ENCODE data around the gene NYAP2.

The NYAP2 gene

DNA sequence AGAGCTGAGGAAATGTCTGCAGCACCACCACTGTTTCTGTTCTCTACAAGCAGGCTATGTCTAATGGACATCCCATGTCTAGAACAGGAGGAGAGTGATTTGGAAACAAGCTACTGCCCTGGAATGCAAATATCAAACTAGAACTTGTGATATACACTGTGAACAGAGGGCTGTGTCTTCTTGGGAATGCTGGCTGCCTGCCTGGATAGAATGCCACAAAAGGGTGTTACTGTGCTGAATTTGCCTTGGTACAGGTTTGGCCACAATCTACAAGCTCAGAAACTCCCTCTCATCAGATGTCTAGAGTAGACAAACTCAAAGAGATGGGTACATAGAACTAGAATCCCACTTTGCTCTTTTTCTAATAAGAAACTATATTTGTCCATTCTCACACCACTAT is 170.5 kb downstream of the NYAP2 start:
- DNase-seq: no peak

DNA sequence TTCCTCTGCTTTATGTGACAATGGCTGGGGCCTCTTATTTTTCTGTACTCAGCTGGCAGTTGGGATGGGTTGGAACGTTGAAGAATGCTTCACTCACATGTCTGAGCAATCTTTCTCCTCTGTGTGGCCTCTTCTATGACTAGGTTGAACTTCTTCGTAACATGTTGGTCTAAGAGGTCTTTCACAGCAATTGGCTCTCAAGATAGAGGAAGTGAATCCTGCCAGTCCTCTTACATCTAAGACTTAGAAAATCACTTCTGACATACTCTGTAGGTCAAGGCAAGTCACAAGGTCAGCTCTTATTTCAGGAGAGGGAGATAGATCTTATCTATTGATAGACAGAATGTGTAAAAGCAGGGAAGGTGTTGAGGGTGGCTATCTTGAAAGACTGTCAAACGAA is 174.1 kb downstream of the NYAP2 start:
- DNase-seq: no peak

DNA sequence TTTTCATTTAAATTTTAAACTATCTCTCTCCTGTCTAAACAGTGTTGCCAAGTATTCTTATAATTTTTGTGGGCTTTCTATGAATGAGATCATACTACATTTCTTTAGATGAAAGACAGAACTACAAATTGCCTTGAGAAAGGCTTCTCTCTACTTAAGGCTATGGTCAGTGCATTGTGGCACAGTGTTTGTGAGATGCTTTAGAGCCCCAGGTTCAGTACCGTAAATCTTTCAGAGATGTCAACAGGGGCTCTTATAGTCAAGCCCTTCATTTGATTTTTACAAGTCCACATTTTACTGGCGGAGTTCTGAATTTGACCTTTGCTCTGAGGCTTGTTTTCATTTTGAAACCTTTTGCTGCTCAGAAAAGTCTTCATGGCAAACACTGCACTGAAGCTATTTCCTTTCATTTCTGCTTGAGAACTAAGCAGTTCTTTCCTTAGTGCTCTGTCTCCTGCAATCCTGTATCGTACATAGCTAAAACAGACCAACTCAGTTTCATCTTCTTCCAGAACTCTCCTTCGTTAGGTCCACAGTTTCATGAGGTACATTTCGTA is 175.2 kb downstream of the NYAP2 start:
- DNase-seq: no peak

DNA sequence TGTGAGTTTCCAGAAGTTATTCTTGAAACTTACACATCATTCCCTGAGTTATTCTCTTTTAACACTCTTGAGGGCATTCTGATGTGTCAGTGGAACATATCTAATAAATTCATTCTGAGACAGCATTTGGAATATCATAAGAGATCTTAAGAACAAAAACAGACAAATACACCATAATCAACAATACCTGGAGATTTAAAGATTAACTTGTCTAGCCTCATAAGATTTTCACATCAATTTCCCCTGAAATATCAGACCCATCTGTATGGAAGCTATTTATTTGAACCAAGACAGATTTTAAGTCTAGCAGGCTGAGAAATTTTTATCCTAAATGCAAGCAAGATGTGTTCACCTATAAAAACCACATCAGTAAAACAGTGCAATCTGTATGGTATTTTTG is 181.6 kb downstream of the NYAP2 start:
- no peak for DNase-seq

DNA sequence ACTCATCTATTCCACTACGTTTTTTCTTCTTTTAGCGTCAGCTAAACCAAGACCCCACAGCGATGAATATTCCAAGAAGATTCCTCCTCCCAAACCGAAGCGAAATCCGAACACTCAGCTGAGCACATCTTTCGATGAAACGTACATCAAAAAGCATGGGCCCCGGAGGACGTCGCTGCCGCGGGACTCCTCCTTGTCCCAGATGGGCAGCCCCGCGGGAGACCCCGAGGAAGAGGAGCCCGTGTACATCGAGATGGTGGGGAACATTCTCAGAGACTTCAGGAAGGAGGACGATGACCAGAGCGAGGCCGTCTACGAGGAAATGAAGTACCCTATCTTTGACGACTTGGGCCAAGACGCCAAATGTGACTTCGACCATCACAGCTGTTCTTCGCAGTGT is 182.4 kb downstream of the NYAP2 start:
- DNase-seq: no peak

DNA sequence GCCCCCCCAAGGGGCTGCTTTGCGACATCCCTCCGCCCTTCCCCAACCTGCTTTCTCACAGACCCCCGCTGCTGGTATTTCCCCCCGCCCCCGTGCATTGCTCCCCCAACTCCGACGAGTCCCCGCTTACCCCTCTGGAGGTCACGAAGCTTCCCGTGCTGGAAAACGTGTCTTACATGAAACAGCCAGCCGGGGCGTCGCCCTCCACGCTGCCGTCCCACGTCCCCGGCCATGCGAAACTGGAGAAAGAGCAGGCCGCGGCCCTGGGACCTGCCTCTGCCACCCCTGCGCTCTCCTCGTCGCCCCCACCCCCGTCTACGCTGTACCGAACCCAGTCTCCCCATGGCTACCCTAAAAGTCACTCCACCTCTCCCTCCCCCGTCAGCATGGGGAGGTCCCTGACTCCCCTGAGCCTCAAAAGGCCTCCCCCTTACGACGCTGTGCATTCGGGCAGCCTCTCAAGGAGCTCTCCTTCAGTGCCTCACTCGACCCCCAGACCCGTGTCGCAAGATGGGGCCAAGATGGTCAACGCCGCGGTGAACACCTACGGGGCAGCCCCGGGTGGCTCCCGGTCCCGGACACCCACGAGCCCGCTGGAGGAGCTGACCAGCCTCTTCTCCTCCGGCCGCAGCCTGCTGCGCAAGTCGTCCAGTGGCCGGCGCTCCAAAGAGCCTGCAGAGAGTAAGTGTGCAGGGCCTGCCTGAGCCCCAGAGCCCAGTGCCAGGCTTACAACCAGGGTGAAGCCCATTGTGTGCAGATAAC is 183.0 kb downstream of the NYAP2 start:
- no peak for DNase-seq

DNA sequence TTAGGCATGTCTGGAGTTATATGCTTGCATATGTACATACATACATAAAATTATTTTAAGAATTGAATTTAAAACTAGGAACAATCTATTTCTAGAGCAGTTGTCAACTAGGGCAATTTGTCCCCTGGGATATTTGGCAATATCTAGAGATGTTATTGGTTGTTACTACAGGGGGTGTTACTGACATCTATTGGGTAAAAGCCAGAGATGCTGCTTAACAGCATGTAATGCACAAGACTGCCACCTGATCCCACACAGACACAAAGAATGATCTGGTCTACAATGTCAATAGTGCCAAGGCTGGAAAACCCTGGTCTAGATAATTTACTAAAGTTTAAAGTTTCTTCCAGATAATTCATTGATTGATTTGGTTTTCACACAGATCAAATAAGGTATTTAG is 185.3 kb downstream of the NYAP2 start:
- DNase-seq: no peak

DNA sequence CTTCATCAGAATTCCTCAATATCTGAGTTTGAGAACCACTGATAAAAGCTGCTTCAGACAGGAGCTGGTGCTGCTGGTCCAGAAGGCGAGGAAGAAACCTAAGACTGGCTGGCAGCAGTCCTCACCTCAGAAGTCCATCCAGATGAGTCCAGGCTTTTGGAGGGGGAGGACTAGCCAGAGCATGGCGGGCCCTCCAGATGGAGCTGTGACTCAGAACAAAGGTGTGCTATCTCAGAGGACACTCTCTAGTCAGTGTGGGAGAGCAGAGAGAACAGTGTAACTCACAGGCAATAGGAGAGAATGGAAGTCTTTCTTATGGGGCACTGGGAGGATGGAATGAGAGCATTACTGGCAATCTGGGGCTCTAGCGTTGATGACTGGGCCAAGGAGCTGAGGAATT is 191.4 kb downstream of the NYAP2 start:
- no peak for DNase-seq

DNA sequence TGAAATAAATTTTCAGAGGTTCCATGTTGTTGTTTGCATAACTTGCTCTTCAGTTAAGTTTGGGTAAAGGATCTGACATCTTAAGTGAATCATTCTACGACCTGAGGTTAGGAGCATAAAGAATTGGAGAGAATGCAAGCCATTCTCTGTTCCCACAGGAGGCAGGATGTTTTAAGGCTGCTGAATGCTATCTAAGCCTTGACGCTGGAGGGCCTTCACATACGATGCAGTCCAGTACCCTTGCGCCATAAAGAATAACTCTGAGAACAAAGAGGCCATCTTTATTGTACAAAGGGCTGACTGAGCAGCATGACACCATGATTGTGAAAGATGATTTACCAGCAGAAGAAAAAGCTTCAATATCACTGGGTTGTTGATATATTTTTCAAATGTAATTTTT is 198.4 kb downstream of the NYAP2 start:
- DNase-seq: no peak

DNA sequence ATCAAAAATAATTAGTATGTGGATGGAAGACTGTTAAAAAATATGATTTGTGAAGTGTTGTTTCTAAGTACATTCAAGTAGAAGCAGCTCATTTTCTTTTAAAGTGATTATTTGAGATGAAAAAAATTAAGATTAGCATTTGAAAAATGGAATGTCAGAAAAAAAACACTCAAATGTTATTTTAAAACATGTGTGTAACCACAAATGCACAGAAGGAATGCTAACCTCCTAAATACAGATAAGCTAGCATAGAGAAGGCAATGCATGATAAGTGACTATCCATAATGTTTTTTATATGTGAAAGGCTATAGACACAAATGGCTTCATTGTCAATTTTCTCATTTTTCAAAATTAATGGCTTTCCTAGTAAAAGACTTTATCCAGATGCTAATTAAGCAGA is 198.9 kb downstream of the NYAP2 start:
- DNase-seq: no peak

DNA sequence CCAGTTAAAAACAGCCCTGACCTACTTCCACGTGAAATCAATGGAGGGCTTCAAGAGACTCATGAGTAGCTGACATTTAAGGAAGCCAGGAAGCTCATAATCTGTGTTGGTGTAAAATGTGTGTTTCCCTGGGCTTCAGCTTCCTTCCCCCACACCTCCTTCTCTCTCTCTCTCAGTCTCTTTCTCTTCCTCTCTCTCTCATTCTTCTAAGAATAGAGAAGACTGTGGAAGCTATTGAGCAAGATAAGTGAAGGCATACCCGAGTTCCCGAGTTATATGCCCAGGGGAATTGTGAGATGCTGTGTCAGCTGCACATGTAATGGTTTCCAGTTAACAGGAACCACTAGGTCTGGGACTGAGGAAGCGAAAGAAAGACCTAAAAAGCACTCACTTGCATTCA is 199.4 kb downstream of the NYAP2 start:
- DNase-seq: no peak

DNA sequence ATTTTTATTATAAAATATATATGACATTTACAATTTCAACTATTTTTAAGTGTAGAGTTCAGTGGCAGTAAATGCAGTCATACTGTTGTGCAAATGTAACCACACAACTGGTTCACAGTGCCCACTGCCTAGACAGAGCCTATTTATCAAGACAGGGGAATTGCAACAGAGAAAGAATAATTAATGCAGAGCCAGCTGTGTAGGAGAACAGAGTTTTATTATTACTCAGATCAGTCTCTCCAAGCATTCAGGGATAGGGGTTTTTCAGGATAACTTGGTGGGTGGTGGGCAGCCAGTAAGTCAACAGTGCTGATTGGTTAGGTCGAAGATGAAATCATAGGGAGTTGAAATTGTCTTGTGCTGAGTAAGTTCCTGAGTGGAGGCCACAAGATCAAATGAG is 200.3 kb downstream of the NYAP2 start:
- DNase-seq: no peak

DNA sequence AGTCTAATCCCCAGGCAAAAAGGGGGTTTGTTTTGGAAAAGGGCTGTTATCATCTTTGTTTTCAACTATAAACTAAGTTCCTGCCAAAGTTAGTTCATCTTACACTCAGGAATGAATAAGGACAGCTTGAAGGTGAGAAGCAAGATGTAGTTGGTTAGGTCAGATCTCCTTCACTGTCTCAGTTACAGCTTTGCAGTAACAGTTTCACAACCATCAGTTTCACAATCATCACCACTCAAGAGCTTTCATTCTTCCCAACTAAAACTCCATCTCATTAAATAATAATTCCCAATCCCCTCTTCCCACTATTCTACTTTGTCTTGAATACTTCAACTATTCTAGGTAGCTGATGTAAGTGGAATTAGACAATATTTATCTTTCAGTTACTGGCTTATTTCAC is 200.9 kb downstream of the NYAP2 start:
- no peak for DNase-seq

DNA sequence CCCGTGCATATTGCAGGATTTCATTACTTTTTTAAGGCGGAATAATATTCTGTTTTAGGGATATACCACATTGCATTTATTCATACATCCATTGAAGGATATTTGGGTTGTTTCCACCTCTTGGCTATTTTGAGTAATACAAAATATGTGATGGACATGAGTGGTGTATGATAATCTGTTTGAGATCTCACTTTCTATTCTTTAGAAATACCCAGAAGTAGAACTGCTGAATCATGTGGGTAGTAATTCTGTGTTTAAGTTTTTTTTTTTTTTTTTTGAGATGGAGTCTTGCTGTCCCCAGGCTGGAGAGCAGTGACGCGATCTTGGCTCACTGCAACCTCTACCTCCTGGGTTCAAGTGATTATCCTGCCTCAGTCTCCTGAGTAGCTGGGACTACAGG is 201.4 kb downstream of the NYAP2 start:
- no peak for DNase-seq

DNA sequence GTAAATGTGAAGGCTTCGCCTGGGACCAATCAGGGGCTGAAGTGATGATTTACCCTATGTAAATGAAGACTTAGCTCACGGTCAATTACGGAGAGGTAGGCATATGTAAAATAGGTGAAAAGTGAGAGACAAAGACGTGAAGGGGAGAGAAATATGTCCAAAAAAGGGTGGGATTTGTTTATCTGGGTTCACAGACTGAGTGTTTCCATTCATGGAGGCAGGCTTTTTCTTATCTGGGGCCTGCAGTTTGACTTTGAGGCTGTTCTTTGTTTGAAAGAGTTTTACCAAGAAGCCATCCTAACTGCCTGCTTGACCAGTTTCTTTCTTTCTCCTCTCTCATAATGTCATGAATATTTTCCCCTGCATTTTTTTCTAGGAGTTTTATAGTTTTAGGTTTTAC is 202.7 kb downstream of the NYAP2 start:
- no peak for DNase-seq

DNA sequence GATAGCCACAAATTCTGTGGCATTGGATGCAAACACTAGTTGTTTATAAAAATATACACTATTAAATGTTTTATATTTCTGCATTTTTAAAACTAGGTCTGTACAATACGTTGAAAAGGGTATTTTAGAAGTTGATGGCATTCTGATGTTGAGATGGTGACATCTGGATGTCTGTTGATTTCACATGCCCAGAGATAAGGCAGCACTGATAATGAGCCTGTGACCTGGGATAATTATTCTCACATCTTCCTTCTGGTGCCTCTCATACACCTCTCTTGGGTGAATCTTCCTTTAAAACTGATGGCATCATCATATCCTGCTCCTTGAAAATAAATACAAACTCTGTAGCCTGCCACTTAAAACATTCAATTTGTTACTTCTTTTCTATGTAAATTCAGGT is 208.6 kb downstream of the NYAP2 start:
- DNase-seq: no peak

DNA sequence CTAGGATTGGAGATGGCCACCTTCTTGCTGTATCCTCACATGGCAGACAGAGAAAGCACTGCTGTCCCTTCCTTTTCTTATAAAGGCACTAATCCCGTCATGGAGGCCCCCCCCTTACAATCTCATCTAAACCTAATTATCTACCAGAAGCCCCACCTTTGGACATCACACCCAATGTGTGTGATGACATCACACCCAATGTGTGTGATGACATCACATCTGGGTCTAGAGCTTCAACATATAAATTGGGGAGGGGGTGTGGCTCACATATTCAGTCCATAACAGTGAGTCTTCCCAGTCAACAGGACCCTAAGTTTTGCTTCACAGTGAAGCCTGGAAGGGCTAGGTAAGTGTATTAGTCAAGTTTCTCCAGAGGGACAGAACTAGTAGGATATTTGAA is 213.1 kb downstream of the NYAP2 start:
- no peak for DNase-seq

DNA sequence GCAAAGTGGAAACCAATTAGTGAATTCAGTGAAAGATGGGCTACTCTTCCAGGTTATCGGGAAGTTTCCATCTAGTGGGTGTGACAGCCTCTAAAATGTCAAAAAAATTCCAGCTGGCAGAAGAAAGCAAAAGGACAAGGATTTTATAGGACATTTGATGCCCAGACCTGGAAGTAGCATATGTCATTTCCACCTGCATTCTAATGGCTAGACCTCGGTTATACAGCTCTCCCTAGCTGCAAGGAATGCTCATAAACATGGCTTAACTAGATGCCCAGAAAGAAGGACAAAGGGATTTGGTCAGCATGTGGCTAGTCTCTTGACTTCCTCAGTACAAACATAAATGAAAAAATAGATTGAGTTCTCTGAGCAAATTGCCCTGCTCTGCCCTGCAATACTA is 215.4 kb downstream of the NYAP2 start:
- no peak for DNase-seq

DNA sequence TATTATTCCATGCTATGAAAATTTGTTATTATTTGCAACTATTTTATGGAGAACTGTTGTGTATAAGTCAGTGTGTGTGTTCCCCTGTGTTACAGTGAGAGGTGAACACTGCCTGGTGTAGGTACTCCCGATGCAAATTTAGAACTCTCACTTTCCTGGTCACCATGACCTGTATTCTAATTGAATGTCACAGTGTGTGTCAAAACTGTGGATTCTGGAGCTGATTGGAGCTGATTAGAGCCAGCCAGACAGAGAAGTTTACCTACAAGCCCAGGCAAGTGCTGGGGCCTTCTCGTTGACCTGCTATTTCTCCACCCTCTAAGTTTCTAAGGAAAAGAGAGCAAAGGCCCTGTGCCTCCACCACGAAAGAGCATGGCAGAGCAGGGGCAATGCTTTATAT is 216.0 kb downstream of the NYAP2 start:
- no peak for DNase-seq

DNA sequence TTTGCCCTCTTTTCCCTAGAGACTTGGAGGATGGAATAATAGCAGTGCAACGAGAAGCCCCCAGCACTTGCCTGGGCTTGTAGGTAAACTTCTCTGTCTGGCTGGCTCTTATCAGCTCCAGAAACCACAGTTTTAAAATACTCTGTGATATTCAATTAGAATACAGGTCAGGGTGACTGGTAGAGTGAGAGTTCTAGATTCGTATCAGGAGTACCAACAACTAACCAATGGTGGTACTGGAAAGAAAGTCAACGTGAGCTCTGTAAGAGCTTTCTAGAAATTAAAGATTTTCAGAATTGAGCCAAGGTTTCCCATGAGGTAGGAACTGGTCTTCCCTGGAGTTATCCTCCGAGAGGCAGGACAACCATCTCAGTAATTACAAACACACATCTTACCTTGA is 216.9 kb downstream of the NYAP2 start:
- no peak for DNase-seq

DNA sequence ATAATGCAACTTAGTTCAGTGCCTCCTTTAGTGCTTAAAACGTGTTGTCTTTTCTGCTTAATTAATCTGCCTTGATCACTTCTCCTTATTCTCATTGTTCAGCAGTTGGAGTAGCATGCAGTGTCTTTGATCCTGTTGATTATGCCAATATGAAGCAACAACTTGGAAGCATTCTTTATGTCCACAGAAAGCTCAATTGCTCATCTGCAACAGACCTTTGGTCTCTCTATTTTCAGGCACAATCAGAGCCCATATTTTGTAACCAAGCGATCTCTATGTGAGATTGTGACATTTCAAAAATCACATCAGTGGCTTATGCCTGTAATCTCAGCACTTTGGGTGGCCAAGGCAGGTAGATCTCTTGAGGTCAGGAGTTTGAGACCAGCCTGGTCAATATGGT is 217.3 kb downstream of the NYAP2 start:
- DNase-seq: no peak

DNA sequence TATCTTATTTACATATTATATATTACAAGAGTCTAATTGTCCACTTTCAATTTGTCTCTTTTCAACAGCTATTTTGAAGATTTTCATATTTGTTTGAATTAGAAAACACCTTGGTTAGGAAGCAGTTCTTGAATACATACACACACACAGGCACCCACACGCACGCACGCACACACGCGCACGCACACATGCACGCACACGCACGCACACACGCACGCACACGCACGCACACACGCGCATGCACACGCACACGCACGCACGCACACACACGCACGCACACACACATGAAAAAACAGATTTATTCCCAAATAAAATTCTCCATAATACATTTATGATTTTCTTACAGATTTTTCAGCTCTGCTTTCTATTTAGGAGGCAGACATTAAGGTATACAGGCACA is 220.7 kb downstream of the NYAP2 start:
- DNase-seq: no peak

DNA sequence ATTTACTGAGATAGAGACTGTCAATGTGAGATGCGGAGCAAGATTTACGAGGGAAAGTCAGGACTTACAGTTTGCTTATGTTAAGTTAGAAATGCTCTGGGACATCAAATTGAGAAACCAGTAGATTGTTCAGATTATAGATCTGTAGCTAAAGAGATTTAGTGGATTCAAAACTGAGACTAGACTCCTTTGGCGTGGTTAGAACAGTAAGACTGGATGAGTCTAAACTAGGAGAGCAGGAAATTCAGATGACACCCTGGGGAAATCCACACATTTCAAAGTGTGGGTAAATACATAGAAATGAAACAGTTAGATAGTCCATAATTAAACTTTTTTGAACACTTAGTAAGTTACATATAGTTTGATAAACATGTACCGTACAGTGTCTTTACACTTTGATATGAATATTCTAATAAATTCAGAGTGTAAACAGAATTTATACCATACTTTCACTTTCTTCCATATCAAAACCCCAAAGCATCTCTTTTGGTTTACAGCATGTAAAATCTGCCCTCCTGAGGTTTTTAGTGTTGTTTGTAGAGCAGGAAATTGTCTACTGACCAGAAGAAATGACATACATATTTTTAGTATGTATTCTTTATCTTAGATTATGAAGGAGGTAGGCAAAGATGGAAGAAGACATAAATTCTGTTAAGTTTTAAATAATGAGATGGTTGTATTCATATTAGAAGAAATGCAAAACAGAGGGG is 231.5 kb downstream of the NYAP2 start:
- no peak for DNase-seq

DNA sequence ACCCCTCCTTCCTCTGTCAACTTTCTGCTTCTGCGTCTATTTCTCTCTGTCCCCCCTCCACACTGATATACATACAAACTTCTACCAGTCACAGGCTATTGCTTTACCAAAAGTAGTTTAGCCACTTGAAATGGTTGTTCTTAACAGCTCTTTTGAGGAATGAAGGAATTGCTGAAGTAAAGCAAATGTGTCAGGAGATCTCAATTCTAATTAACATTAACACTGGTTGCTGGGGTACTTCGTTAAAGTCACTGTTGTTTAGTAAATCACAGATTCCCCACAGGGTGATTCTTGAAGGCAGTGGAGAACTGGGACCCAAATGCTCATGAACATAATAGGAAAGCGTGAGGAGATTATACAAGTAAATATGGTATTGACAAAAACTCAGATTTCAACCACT is 232.8 kb downstream of the NYAP2 start:
- no peak for DNase-seq

DNA sequence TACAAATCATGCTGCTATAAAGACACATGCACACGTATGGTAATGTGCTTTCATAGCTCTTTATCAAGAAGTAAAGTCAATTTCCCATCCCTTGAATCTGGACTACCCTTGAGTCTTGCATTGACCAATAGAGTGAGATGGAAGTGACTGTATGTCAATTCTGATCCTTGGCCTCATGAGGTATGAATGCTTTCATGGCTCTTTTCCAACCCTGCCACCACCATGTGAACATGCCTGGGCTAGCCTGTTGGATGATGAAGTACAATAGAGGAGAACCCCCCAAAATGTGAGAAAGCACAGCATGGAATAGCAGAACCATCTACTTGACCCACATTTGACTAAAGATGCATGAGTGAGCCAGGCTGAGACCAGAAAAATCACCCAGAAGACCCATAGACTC is 237.0 kb downstream of the NYAP2 start:
- DNase-seq: no peak

All from activated naive CD4-positive, alpha-beta T cell (primary cell).